Measurements from ENCODE around the gene UQCRC2.

DNA sequence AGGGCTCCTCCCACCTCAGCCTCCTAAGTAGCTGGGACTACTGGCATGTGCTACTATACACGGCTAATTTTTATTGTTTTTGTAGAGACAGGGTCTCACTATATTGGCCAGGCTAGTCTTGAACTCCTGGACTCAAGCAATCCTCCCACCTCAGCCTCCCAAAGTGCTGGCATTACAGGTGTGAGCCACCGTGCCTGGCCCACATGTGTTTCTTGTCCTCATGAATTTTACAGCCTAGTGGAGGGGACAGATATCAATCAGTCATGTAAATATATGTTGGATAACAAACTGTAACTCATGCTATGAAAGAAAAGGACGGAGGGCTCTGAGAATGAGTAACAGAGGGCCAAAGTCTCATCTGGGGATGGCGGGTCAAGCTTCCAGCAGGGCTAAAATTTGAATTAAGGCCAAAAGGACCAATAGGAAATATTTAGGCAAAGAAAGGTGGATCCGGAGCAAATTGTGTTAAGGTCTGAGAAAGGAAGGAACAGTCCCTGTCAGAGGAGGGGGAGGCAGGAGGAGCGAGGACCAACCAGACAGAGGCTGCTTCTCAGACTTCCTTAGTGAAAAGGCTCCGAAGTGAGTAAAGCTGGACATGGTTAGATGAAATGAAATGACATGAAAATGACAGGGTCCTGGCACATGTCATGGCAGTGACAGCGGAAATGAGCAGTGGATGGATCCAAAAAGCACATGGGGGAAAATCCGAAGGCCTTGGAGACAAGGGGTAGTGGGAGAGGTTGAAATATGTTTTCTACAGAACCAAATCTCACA lies 43.9 kb downstream of the UQCRC2 start:
- TF ChIP-seq EP300 (IDR thresholded peaks at IDR 0.05) (no peak), POLR2A (IDR thresholded peaks at IDR 0.05) (no peak)
